H9 (cell line): ENCODE data around the gene INTS13. TPM values are rescaled to one million over a fixed set of nuclear protein-coding genes. Genes with fewer than 3 reads are reported as not detected.

ENCODE experiments used
- DNase-seq: peaks from one replicate; pipeline ENCODE4 v3.0.0-alpha.2; 2017
- H2AFZ ChIP-seq: one replicate; pipeline ENCODE4 v1.6.1; 2013; ENCODE audit warnings: mild to moderate bottlenecking, low read length, control low read depth, moderate library complexity
- H2AK5ac ChIP-seq: 2 replicates; pipeline ENCODE4 v1.6.1; 2013; ENCODE audit warnings: low read length, control low read depth, mixed read lengths; ENCODE audit not compliant: insufficient read length
- H2BK120ac ChIP-seq: one replicate; pipeline ENCODE4 v1.6.1; 2013; ENCODE audit warnings: low read depth, mild to moderate bottlenecking, low read length, control low read depth, inconsistent platforms; ENCODE audit not compliant: poor library complexity, severe bottlenecking
- H2BK12ac ChIP-seq: 2 replicates; pipeline ENCODE4 v1.6.1; 2013; ENCODE audit warnings: low read length, control low read depth, mixed read lengths, low read depth; ENCODE audit not compliant: insufficient read length
- H2BK15ac ChIP-seq: 2 replicates; pipeline ENCODE4 v1.6.1; 2013; ENCODE audit warnings: low read depth, low read length, control low read depth
- H2BK20ac ChIP-seq: one replicate; pipeline ENCODE4 v1.6.1; 2013; ENCODE audit warnings: low read depth, mild to moderate bottlenecking, low read length, control low read depth, inconsistent platforms; ENCODE audit not compliant: poor library complexity, severe bottlenecking
- H2BK5ac ChIP-seq: 2 replicates; pipeline ENCODE4 v1.6.1; 2013; ENCODE audit warnings: low read length, control low read depth, mixed read lengths; ENCODE audit not compliant: insufficient read length
- H3K14ac ChIP-seq: 2 replicates; pipeline ENCODE4 v1.6.1; 2013; ENCODE audit warnings: low read length, control low read depth; ENCODE audit not compliant: insufficient read depth
- H3K18ac ChIP-seq: 2 replicates; pipeline ENCODE4 v1.6.1; 2013; ENCODE audit warnings: low read depth, mild to moderate bottlenecking, mixed read lengths, low read length, control low read depth; ENCODE audit not compliant: insufficient read length
- H3K23ac ChIP-seq: 2 replicates; pipeline ENCODE4 v1.6.1; 2013; ENCODE audit warnings: low read length, control low read depth, mixed read lengths, low read depth; ENCODE audit not compliant: insufficient read length
- H3K23me2 ChIP-seq: 2 replicates; pipeline ENCODE4 v1.6.1; 2013; ENCODE audit warnings: low read depth, mild to moderate bottlenecking, mixed read lengths, low read length, control low read depth; ENCODE audit not compliant: insufficient read length, poor library complexity, severe bottlenecking
- H3K27ac ChIP-seq: 2 replicates; pipeline ENCODE4 v1.5.1; 2013; ENCODE audit warnings: low read length, control low read depth, mixed read lengths, low read depth; ENCODE audit not compliant: insufficient read length
- H3K27me3 ChIP-seq: 2 replicates; pipeline ENCODE4 v1.6.1; 2013; ENCODE audit warnings: low read length, control low read depth, inconsistent platforms; ENCODE audit not compliant: insufficient read depth
- H3K4ac ChIP-seq: 2 replicates; pipeline ENCODE4 v1.6.1; 2013; ENCODE audit warnings: low read depth, mild to moderate bottlenecking, control low read depth, inconsistent platforms, low read length, moderate library complexity
- H3K4me1 ChIP-seq: 2 replicates; pipeline ENCODE4 v1.6.1; 2013; ENCODE audit warnings: low read length, control low read depth, inconsistent platforms; ENCODE audit not compliant: insufficient read depth
- H3K4me2 ChIP-seq: 2 replicates; pipeline ENCODE4 v1.6.1; 2013; ENCODE audit warnings: low read length, control low read depth, mixed read lengths; ENCODE audit not compliant: insufficient read length, insufficient read depth
- H3K56ac ChIP-seq: 2 replicates; pipeline ENCODE4 v1.6.1; 2013; ENCODE audit warnings: low read depth, mild to moderate bottlenecking, mixed read lengths, low read length, control low read depth; ENCODE audit not compliant: insufficient read length
- H3K79me1 ChIP-seq: 2 replicates; pipeline ENCODE4 v1.6.1; 2013; ENCODE audit warnings: low read depth, mild to moderate bottlenecking, moderate library complexity, low read length, control low read depth, inconsistent platforms; ENCODE audit not compliant: insufficient read depth, poor library complexity, severe bottlenecking
- H3K79me2 ChIP-seq: 2 replicates; pipeline ENCODE4 v1.6.1; 2013; ENCODE audit warnings: low read length, control low read depth, inconsistent platforms; ENCODE audit not compliant: insufficient read depth
- H3K9ac ChIP-seq: 2 replicates; pipeline ENCODE4 v1.6.1; 2013; ENCODE audit warnings: low read length, control low read depth, mixed read lengths; ENCODE audit not compliant: insufficient read length; ENCODE audit errors: extremely low read depth
- H3K9me3 ChIP-seq: one replicate; pipeline ENCODE4 v1.6.1; 2013; ENCODE audit warnings: low read depth, low read length, inconsistent platforms; ENCODE audit not compliant: control insufficient read depth
- H3T11ph ChIP-seq: one replicate; pipeline ENCODE4 v1.6.1; 2013; ENCODE audit warnings: mild to moderate bottlenecking, low read length, control low read depth, inconsistent platforms
- H4K20me1 ChIP-seq: one replicate; pipeline ENCODE4 v1.6.1; 2013; ENCODE audit not compliant: control insufficient read depth, insufficient read length, insufficient read depth
- H4K5ac ChIP-seq: 2 replicates; pipeline ENCODE4 v1.6.1; 2013; ENCODE audit warnings: low read depth, mild to moderate bottlenecking, mixed read lengths, low read length, control low read depth; ENCODE audit not compliant: insufficient read length
- H4K8ac ChIP-seq: replicated peaks from 2 replicates; pipeline ENCODE4 v1.6.1; 2013; ENCODE audit warnings: low read length, control low read depth, mixed read lengths, low read depth; ENCODE audit not compliant: insufficient read length
- H4K91ac ChIP-seq: 2 replicates; pipeline ENCODE4 v1.6.1; 2013; ENCODE audit warnings: low read depth, mild to moderate bottlenecking, moderate library complexity, mixed read lengths, low read length, control low read depth; ENCODE audit not compliant: insufficient read length
- H3K27ac Mint-ChIP-seq, 3 experiments: 2 replicates in 2 of 3; 3 replicates in 1 of 3; pipeline ENCODE4 v1.8.0; 2020 to 2021; ENCODE audit warnings: mixed read lengths in 3 of 3, mild to moderate bottlenecking in 1 of 3, moderate library complexity in 1 of 3
- H3K27me3 Mint-ChIP-seq: 2 replicates; pipeline ENCODE4 v1.8.0; 2021; ENCODE audit warnings: low read depth, mild to moderate bottlenecking, moderate library complexity, mixed read lengths
- H3K36me3 Mint-ChIP-seq, 3 experiments: 2 replicates in 2 of 3; 3 replicates in 1 of 3; pipeline ENCODE4 v1.8.0; 2020 to 2021; ENCODE audit warnings: low read depth in 3 of 3, mixed read lengths in 3 of 3; ENCODE audit not compliant: insufficient read depth in 1 of 3
- H3K4me1 Mint-ChIP-seq, 2 experiments: 2 replicates each; pipeline ENCODE4 v1.8.0; 2020; ENCODE audit warnings: mixed read lengths in 2 of 2
- H3K4me3 Mint-ChIP-seq, 2 experiments: 2 replicates in 1 of 2; 3 replicates in 1 of 2; pipeline ENCODE4 v1.8.0; 2020 to 2021; ENCODE audit warnings: mild to moderate bottlenecking in 2 of 2, mixed read lengths in 2 of 2, moderate library complexity in 1 of 2
- H3K9me3 Mint-ChIP-seq, 2 experiments: 2 replicates in 1 of 2; 3 replicates in 1 of 2; pipeline ENCODE4 v1.8.0; 2020; ENCODE audit warnings: mild to moderate bottlenecking in 2 of 2, mixed read lengths in 2 of 2, moderate library complexity in 1 of 2
- WGBS: extraction: QIAGEN DNeasy Blood & Tissue Kit; methylation state at CpG from one replicate; pipeline ENCODE4 v1.1.7; 2013; ENCODE audit warnings: missing lambda C conversion rate, low lambda C conversion rate, mixed read lengths; ENCODE audit not compliant: insufficient read length; ENCODE audit errors: extremely low coverage; 5-methylcytosine and 5-hydroxymethylcytosine counted together
- total RNA-seq: library from RNA; stranded (reverse); gene quantifications from 2 replicates; pipeline ENCODE4 v1.2.1, GENCODE V29; 2021
- TF ChIP-seq, protein P1 (sequence below): fragments of 200-600 bp; sonication (generic); conservative IDR thresholded peaks from 3 replicates; pipeline ENCODE4 v1.8.0; 2021; ENCODE audit warnings: antibody characterized with exemption, mild to moderate bottlenecking

INTS13 gene
- total RNA-seq, 1 experiment from 2014 or later: 39.1 TPM

DNA sequence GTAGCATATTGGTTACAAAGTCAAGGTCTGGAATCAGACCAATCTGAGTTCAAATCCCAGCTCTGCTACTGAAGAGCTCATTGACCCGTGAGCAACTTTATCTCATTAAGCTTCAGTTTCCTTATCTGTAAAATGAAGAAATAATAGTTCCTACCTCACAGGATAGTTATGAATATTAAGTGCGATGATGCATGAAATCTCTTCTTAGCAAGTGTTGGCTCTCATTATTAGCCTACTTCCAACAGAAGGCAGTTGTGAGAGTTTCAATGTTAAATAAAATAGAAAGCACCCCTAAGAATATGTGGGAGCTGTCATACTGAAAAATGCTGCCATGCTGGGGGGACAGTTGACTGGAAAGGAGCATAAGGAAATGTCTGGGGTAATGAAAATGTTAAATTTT, 65.8 kb downstream of the INTS13 start:
- Mint-ChIP-seq H3K27ac (no peak overlapping the region), H3K36me3 (no peaks in the 10 kb centered on the region), H3K4me1 (no peaks in the 10 kb centered on the region), H3K9me3 (no peaks in the 10 kb centered on the region), H3K4me3 (no peak overlapping the region), H3K27me3 (no peaks in the 10 kb centered on the region)
- Histone ChIP-seq H3K4me1 (no peaks in the 10 kb centered on the region), H2AK5ac (no peak overlapping the region), H3K56ac (no peak overlapping the region), H3K79me2 (no peaks in the 10 kb centered on the region), H3K9ac (no peak overlapping the region), H4K8ac (no peak overlapping the region), H3K79me1 (no peaks in the 10 kb centered on the region), H4K91ac (no peak overlapping the region), H4K5ac (no peak overlapping the region), H3K9me3 (no peaks in the 10 kb centered on the region), H3K4ac (no peak overlapping the region), H3K18ac (no peak overlapping the region), H2BK120ac (no peak overlapping the region), H2BK15ac (no peak overlapping the region), H2AFZ (no peak overlapping the region), H2BK20ac (no peak overlapping the region), H3K23me2 (no peaks in the 10 kb centered on the region), H2BK5ac (no peak overlapping the region), H3K4me2 (no peak overlapping the region), H3K14ac (no peak overlapping the region), H2BK12ac (no peak overlapping the region), H3K27me3 (no peaks in the 10 kb centered on the region), H3K23ac (no peak overlapping the region), H4K20me1 (no peaks in the 10 kb centered on the region), H3K27ac (no peak overlapping the region), H3T11ph (no peak overlapping the region)
- TF ChIP-seq, protein P1, sequence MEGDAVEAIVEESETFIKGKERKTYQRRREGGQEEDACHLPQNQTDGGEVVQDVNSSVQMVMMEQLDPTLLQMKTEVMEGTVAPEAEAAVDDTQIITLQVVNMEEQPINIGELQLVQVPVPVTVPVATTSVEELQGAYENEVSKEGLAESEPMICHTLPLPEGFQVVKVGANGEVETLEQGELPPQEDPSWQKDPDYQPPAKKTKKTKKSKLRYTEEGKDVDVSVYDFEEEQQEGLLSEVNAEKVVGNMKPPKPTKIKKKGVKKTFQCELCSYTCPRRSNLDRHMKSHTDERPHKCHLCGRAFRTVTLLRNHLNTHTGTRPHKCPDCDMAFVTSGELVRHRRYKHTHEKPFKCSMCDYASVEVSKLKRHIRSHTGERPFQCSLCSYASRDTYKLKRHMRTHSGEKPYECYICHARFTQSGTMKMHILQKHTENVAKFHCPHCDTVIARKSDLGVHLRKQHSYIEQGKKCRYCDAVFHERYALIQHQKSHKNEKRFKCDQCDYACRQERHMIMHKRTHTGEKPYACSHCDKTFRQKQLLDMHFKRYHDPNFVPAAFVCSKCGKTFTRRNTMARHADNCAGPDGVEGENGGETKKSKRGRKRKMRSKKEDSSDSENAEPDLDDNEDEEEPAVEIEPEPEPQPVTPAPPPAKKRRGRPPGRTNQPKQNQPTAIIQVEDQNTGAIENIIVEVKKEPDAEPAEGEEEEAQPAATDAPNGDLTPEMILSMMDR: no peak
- DNase-seq: no peak
- no CpG with 5 or more reads among the region's 2 CpGs for WGBS
